Keratinocyte (primary cell): ENCODE results near the gene MYO1E. TPM values are rescaled to one million over a fixed set of nuclear protein-coding genes. Genes with fewer than 3 reads are reported as not detected.
A peak's percentile ranks its signal among the peaks of the same experiment; 100 is the strongest.

Source experiments
- DNase-seq: peaks from one replicate; pipeline ENCODE4 v3.0.0-alpha.2; 2011; ENCODE audit warnings: low read depth, missing footprints, low spot score
- FAIRE-seq: peaks from 2 replicates; lab custom pipeline; 2011; peaks lifted over from hg19 to GRCh38; lab: Jason Lieb, UNC
- H2AFZ ChIP-seq: 2 replicates; pipeline ENCODE4 v1.6.0; 2012; ENCODE audit warnings: low read length, control low read depth, inconsistent platforms; ENCODE audit not compliant: control insufficient read depth
- H3K27ac ChIP-seq: 2 replicates; pipeline ENCODE4 v1.5.1; 2011; ENCODE audit warnings: low read length; ENCODE audit not compliant: control insufficient read depth, insufficient read depth
- H3K27me3 ChIP-seq: 3 replicates; pipeline ENCODE4 v1.6.0; 2011; ENCODE audit warnings: low read length; ENCODE audit not compliant: control insufficient read depth, insufficient read depth; ENCODE audit errors: extremely low read depth
- H3K36me3 ChIP-seq, 2 experiments: 2 replicates in 1 of 2; 3 replicates in 1 of 2; pipeline ENCODE4 v1.5.1; 2011; ENCODE audit warnings: low read length in 2 of 2, mild to moderate bottlenecking in 1 of 2; ENCODE audit not compliant: control insufficient read depth in 2 of 2, insufficient read depth in 2 of 2; ENCODE audit errors: extremely low read depth in 1 of 2
- H3K4me1 ChIP-seq: 3 replicates; pipeline ENCODE4 v1.5.1; 2011; ENCODE audit warnings: low read length; ENCODE audit not compliant: control insufficient read depth, insufficient read depth; ENCODE audit errors: extremely low read depth
- H3K4me2 ChIP-seq: 3 replicates; pipeline ENCODE4 v1.6.0; 2011; ENCODE audit warnings: low read depth, low read length; ENCODE audit not compliant: control insufficient read depth, insufficient read depth; ENCODE audit errors: extremely low read depth
- H3K4me3 ChIP-seq, 3 experiments: fragments of 200-600 bp in 1 of 3; sonication (generic) in 1 of 3; 2 replicates in 2 of 3; 3 replicates in 1 of 3; pipeline ENCODE4 v1.5.1; 2011 to 2016; ENCODE audit warnings: low read length in 3 of 3, mild to moderate bottlenecking in 3 of 3, control low read depth in 2 of 3, inconsistent platforms in 1 of 3, low read depth in 1 of 3, mixed read lengths in 1 of 3, mixed run types in 1 of 3, moderate library complexity in 1 of 3; ENCODE audit not compliant: control insufficient read depth in 2 of 3, insufficient read depth in 2 of 3; ENCODE audit errors: extremely low read depth in 1 of 3
- H3K79me2 ChIP-seq: 2 replicates; pipeline ENCODE4 v1.6.0; 2012; ENCODE audit warnings: low read length; ENCODE audit not compliant: control insufficient read depth, insufficient read depth
- H3K9ac ChIP-seq: 3 replicates; pipeline ENCODE4 v1.6.0; 2011; ENCODE audit warnings: low read length; ENCODE audit not compliant: control insufficient read depth, insufficient read depth; ENCODE audit errors: extremely low read depth
- H3K9me1 ChIP-seq: 3 replicates; pipeline ENCODE4 v1.6.0; 2011; ENCODE audit warnings: low read length; ENCODE audit not compliant: control insufficient read depth, insufficient read depth; ENCODE audit errors: extremely low read depth
- H3K9me3 ChIP-seq: 2 replicates; pipeline ENCODE4 v1.5.1; 2012; ENCODE audit warnings: low read depth, low read length; ENCODE audit not compliant: control insufficient read depth
- H4K20me1 ChIP-seq: 3 replicates; pipeline ENCODE4 v1.6.0; 2011; ENCODE audit warnings: low read length; ENCODE audit not compliant: control insufficient read depth, insufficient read depth; ENCODE audit errors: extremely low read depth
- EZH2 ChIP-seq: IDR thresholded peaks from one replicate; pipeline ENCODE4 v1.6.1; 2012; ENCODE audit warnings: inconsistent platforms, mild to moderate bottlenecking, low read length, moderate library complexity
- dilution Hi-C: fragments of 300-500 bp; cut with MboI; formaldehyde crosslinking; loops from one replicate; pipeline ENCODE4 v1.7.0; 2020; ENCODE audit warnings: low sequenced_read_pairs; ENCODE audit not compliant: extremely low pct_ligation_motif_present
- polyA plus RNA-seq, 5 experiments: library from polyadenylated mRNA; depleted of rRNA in 3 of 5; stranded (reverse) in 3 of 5; stranded (forward) in 1 of 5; unstranded in 1 of 5; fragments of >200 nt; gene quantifications; 1 replicate in 1 of 5; 2 replicates in 3 of 5; 3 replicates in 1 of 5; pipeline versions ENCODE4 v1.2.1 to v1.2.3, GENCODE V29; 2011 to 2012; ENCODE audit warnings: missing spikeins in 2 of 5, low read depth in 1 of 5, low replicate concordance in 1 of 5
- TF ChIP-seq, protein P1 (sequence below), 3 experiments: IDR thresholded peaks in 1 of 3; conservative IDR thresholded peaks in 1 of 3; optimal IDR thresholded peaks in 1 of 3; 2 replicates in 2 of 3; 3 replicates in 1 of 3; pipeline versions ENCODE3 to v1.5.1; 2011; ENCODE audit warnings: low read length in 3 of 3, mild to moderate bottlenecking in 3 of 3, moderate library complexity in 2 of 3, control low read depth in 1 of 3, inconsistent platforms in 1 of 3; ENCODE audit not compliant: insufficient read depth in 2 of 3; ENCODE audit errors: extremely low read depth in 1 of 3

Gene MYO1E
- polyA plus RNA-seq, 1 donor (not counting 4 experiments of a cell fraction or from before 2014, with no cell fraction given): 213 TPM

DNA sequence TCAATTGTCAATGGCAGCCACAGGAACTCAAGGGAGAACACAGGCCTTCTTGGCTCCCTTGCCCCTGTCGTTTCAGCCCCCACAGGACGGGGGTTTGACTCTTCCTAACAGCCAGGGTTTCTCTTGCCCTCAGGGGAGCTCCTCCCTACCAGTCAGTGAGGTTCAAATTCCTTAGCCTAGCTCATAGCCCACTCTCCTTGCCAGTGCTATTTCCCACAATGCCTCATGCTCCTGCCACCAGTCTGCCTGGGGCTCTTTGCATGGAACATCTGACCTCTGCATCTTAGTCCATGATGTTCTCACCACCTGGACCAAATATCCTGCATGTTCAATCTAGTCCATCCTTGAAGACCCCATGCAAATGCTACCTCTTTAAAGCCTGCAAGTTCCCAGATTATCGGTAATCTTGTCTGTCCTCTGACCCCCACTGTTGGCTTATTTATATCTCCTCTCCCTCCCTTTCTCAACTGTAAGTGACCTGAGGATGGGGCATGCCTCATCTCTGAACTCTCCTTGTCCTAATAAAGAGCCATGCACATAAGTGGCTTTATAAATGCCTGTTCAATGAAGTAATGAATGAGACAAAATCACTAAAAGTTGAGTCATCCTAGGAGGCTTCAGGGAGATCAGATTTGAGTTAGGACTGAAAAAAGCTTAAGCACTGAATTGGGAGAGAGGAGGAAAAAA is 78.0 kb downstream of the MYO1E start:
- peak; percentile 73 for FAIRE-seq
- no peak overlapping the region for H2AFZ ChIP-seq

GRCh38 chr15:59292442-59293151 is 80.1 kb downstream of the MYO1E start:
- dilution Hi-C loops: no loop called here
- Histone ChIP-seq H3K36me3 (peaks cover under 1 to 1% of the 10 kb centered on the region in 2 experiments), H3K9ac (no peak overlapping the region), H3K27me3 (no peaks in the 10 kb centered on the region), H3K9me1 (no peaks in the 10 kb centered on the region), H3K4me1 (peaks cover 44% of the 10 kb centered on the region), H3K4me2 (no peak overlapping the region), H3K79me2 (peaks cover 78% of the 10 kb centered on the region), H3K27ac (peak overlapping the region; percentile 43), H3K9me3 (no peaks in the 10 kb centered on the region), H4K20me1 (no peaks in the 10 kb centered on the region), H3K4me3 (no peak overlapping the region), H2AFZ (no peak overlapping the region)
- DNase-seq (no peak), FAIRE-seq (no peak)
- TF ChIP-seq, protein P1, sequence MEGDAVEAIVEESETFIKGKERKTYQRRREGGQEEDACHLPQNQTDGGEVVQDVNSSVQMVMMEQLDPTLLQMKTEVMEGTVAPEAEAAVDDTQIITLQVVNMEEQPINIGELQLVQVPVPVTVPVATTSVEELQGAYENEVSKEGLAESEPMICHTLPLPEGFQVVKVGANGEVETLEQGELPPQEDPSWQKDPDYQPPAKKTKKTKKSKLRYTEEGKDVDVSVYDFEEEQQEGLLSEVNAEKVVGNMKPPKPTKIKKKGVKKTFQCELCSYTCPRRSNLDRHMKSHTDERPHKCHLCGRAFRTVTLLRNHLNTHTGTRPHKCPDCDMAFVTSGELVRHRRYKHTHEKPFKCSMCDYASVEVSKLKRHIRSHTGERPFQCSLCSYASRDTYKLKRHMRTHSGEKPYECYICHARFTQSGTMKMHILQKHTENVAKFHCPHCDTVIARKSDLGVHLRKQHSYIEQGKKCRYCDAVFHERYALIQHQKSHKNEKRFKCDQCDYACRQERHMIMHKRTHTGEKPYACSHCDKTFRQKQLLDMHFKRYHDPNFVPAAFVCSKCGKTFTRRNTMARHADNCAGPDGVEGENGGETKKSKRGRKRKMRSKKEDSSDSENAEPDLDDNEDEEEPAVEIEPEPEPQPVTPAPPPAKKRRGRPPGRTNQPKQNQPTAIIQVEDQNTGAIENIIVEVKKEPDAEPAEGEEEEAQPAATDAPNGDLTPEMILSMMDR (optimal IDR thresholded peaks at IDR 0.05 in 1 of 3, IDR thresholded peaks at IDR 0.05 in 1 of 3, conservative IDR thresholded peaks at IDR 0.05 in 1 of 3; ENCODE audit: extremely low read depth in 1 of 3, insufficient read depth in 2 of 3, low read length in 3 of 3): no peak
- TF ChIP-seq EZH2: no peak

More for the DNA sequence above, 78.0 kb downstream of the MYO1E start:
- peak overlapping the region; percentile 93 for H3K27ac ChIP-seq
- H3K4me3 ChIP-seq: peak overlapping the region in 2 of 3 experiments; percentile 22 to 26
- H4K20me1 ChIP-seq: no peaks in the 10 kb centered on the region
- H3K9ac ChIP-seq: peak overlapping the region; percentile 72
- H3K36me3 ChIP-seq: peaks cover 0 to 1% of the 10 kb centered on the region in 2 experiments
- H3K4me1 ChIP-seq: peaks cover 65% of the 10 kb centered on the region
- no peaks in the 10 kb centered on the region for H3K9me3 ChIP-seq
- H3K79me2 ChIP-seq: peaks cover 70% of the 10 kb centered on the region
- dilution Hi-C loops: no loop called here
- H3K4me2 ChIP-seq: peak overlapping the region; percentile 89
- peak; percentile 83 for DNase-seq
- no peaks in the 10 kb centered on the region for H3K9me1 ChIP-seq
- no peaks in the 10 kb centered on the region for H3K27me3 ChIP-seq
- TF ChIP-seq, protein P1 (optimal IDR thresholded peaks at IDR 0.05 in 1 of 3, IDR thresholded peaks at IDR 0.05 in 1 of 3, conservative IDR thresholded peaks at IDR 0.05 in 1 of 3; ENCODE audit: extremely low read depth in 1 of 3, insufficient read depth in 2 of 3, low read length in 3 of 3): no peak
- no peak for TF ChIP-seq EZH2
